ENCODE data around the gene TBC1D1. TPM values are rescaled to one million over a fixed set of nuclear protein-coding genes. Genes with fewer than 3 reads are reported as not detected.

Gene TBC1D1
- total and polyA plus RNA-seq, 2 experiments from 2014 or later, result 53.9 to 151 TPM

DNA sequence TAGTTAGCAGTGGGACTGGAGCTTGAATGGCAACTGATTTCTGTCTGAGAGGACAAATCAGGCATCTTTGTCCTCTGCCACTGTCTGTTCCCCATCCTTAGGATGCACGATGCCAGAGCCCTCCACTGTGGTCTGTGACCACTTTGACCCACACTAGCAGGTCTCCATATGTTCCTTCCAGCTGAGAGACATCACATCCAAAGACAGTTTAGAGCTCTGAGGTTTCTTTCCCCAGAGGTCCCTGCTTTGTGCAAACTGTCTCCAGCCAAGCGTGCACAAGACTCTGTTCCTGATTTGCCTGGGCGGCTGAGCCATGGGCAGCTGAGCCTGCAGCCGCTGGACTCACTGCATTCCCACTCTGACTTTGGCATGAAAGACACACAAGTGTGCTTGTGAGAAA, 167.3 kb downstream of the TBC1D1 start:
- TF ChIP-seq POLR2AphosphoS5 (IDR thresholded peaks at IDR 0.05; ENCODE audit: low read depth), result no peak
- no peak for TF ChIP-seq CTCF (conservative IDR thresholded peaks at IDR 0.05; ENCODE audit: low read depth in 2 of 2)
- TF ChIP-seq, protein P1, sequence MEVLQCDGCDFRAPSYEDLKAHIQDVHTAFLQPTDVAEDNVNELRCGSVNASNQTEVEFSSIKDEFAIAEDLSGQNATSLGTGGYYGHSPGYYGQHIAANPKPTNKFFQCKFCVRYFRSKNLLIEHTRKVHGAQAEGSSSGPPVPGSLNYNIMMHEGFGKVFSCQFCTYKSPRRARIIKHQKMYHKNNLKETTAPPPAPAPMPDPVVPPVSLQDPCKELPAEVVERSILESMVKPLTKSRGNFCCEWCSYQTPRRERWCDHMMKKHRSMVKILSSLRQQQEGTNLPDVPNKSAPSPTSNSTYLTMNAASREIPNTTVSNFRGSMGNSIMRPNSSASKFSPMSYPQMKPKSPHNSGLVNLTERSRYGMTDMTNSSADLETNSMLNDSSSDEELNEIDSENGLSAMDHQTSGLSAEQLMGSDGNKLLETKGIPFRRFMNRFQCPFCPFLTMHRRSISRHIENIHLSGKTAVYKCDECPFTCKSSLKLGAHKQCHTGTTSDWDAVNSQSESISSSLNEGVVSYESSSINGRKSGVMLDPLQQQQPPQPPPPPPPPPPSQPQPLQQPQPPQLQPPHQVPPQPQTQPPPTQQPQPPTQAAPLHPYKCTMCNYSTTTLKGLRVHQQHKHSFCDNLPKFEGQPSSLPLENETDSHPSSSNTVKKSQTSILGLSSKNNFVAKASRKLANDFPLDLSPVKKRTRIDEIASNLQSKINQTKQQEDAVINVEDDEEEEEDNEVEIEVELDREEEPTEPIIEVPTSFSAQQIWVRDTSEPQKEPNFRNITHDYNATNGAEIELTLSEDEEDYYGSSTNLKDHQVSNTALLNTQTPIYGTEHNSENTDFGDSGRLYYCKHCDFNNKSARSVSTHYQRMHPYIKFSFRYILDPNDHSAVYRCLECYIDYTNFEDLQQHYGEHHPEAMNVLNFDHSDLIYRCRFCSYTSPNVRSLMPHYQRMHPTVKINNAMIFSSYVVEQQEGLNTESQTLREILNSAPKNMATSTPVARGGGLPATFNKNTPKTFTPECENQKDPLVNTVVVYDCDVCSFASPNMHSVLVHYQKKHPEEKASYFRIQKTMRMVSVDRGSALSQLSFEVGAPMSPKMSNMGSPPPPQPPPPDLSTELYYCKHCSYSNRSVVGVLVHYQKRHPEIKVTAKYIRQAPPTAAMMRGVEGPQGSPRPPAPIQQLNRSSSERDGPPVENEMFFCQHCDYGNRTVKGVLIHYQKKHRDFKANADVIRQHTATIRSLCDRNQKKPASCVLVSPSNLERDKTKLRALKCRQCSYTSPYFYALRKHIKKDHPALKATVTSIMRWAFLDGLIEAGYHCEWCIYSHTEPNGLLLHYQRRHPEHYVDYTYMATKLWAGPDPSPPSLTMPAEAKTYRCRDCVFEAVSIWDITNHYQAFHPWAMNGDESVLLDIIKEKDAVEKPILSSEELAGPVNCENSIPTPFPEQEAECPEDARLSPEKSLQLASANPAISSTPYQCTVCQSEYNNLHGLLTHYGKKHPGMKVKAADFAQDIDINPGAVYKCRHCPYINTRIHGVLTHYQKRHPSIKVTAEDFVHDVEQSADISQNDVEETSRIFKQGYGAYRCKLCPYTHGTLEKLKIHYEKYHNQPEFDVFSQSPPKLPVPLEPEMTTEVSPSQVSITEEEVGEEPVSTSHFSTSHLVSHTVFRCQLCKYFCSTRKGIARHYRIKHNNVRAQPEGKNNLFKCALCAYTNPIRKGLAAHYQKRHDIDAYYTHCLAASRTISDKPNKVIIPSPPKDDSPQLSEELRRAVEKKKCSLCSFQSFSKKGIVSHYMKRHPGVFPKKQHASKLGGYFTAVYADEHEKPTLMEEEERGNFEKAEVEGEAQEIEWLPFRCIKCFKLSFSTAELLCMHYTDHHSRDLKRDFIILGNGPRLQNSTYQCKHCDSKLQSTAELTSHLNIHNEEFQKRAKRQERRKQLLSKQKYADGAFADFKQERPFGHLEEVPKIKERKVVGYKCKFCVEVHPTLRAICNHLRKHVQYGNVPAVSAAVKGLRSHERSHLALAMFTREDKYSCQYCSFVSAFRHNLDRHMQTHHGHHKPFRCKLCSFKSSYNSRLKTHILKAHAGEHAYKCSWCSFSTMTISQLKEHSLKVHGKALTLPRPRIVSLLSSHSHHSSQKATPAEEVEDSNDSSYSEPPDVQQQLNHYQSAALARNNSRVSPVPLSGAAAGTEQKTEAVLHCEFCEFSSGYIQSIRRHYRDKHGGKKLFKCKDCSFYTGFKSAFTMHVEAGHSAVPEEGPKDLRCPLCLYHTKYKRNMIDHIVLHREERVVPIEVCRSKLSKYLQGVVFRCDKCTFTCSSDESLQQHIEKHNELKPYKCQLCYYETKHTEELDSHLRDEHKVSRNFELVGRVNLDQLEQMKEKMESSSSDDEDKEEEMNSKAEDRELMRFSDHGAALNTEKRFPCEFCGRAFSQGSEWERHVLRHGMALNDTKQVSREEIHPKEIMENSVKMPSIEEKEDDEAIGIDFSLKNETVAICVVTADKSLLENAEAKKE (CRISPR knock-in tag; IDR thresholded peaks at IDR 0.05), result no peak
- no peak for TF ChIP-seq EZH2phosphoT487 (IDR thresholded peaks at IDR 0.05; ENCODE audit: unreplicated experiment)
- TF ChIP-seq EZH2 (IDR thresholded peaks at IDR 0.05; ENCODE audit: low read depth, unreplicated experiment), result no peak
- TF ChIP-seq ETS1 (IDR thresholded peaks at IDR 0.05), result no peak
- DNase-seq (ENCODE audit: low spot score) (no peak), ATAC-seq (no peak)
- no peaks in the 10 kb centered on the region for H3K27me3 ChIP-seq (ENCODE audit: insufficient read depth)
- H3K4me3 ChIP-seq, result no peak overlapping the region
- no peak overlapping the region for H3K4me3 Mint-ChIP-seq
- no peaks in the 10 kb centered on the region for H3K9me3 Mint-ChIP-seq
- H3F3A ChIP-seq (replicated peaks; ENCODE audit: low read depth), result no peaks in the 10 kb centered on the region
- no peak overlapping the region for H3K27ac Mint-ChIP-seq
- peaks cover 35% of the 10 kb centered on the region for H3K36me3 Mint-ChIP-seq (ENCODE audit: low read depth)
- peaks cover 5% of the 10 kb centered on the region for H3K27me3 Mint-ChIP-seq (ENCODE audit: insufficient read depth, low read depth, poor library complexity)
- no peaks in the 10 kb centered on the region; the same call in 1 of the 2 replicates for H3K4me1 ChIP-seq (ENCODE audit: insufficient read depth)
- H3K4me1 Mint-ChIP-seq, result peaks cover 11% of the 10 kb centered on the region; the same call in 2 of the 3 replicates
- H4K20me1 ChIP-seq (replicated peaks; ENCODE audit: insufficient read depth), result no peaks in the 10 kb centered on the region
- 0 out of 2 replicates have a peak overlapping the region, but pooled peaks have one; percentile 55 for H3K27ac ChIP-seq (ENCODE audit: low read depth)
- H3K4me2 ChIP-seq, result no peak overlapping the region
- H3K36me3 ChIP-seq (ENCODE audit: insufficient read depth), result peaks cover 5% of the 10 kb centered on the region; the same call in 1 of the 2 replicates
- no peaks in the 10 kb centered on the region for H3K9me2 ChIP-seq (ENCODE audit: insufficient read depth)
- no peaks in the 10 kb centered on the region for H3K79me2 ChIP-seq (replicated peaks; ENCODE audit: insufficient read depth)
- no peak overlapping the region for H2AFZ ChIP-seq

Data from GM23338 (cell line).